Endothelial cell of umbilical vein (primary cell): ENCODE measurements around the gene MGST1. TPM values are rescaled to one million over a fixed set of nuclear protein-coding genes. Genes with fewer than 3 reads are reported as not detected.

ENCODE experiments used
- BruUV-seq: library from RNA; stranded (reverse); fragments of 400-500 nt; replicated peaks from 2 replicates; lab custom pipeline; 2021; lab: Mats Ljungman, UMichigan
- CTCF ChIA-PET: fragments of 300-600, 350-600 bp; sonication (Branson Sonifier 250); formaldehyde crosslinking; loops from one replicate; lab custom pipeline; 2021; ENCODE audit warnings: antibody characterized with exemption, inconsistent platforms; lab: Charles Lee
- POLR2A ChIA-PET: fragments of 300-600, 350-600 bp; sonication (Branson Sonifier 250); formaldehyde crosslinking; loops from one replicate; lab custom pipeline; 2021; ENCODE audit warnings: antibody characterized with exemption, inconsistent platforms; lab: Charles Lee
- DNase-seq: peaks from one replicate; pipeline ENCODE4 v3.0.0-alpha.2; 2011; ENCODE audit warnings: low read depth, low spot score
- FAIRE-seq: peaks from 2 replicates; lab custom pipeline; 2011; peaks lifted over from hg19 to GRCh38; lab: Jason Lieb, UNC
- H2AFZ ChIP-seq: 2 replicates; pipeline ENCODE4 v1.6.0; 2012; ENCODE audit warnings: low read depth, low read length, control low read depth, inconsistent platforms
- H3K27ac ChIP-seq: 2 replicates; pipeline ENCODE4 v1.5.1; 2011; ENCODE audit warnings: low read depth, mild to moderate bottlenecking, control low read depth, low read length, moderate library complexity; ENCODE audit not compliant: insufficient read depth
- H3K27me3 ChIP-seq, 2 experiments: 2 replicates each; pipeline versions ENCODE4 v1.6.0 to v1.6.1; 2011; ENCODE audit warnings: low read length in 2 of 2, mixed read lengths in 1 of 2; ENCODE audit not compliant: control insufficient read depth in 2 of 2, insufficient read depth in 2 of 2
- H3K36me3 ChIP-seq, 2 experiments: 2 replicates in 1 of 2; 3 replicates in 1 of 2; pipeline ENCODE4 v1.5.1; 2011; ENCODE audit warnings: low read length in 2 of 2, mild to moderate bottlenecking in 1 of 2, moderate library complexity in 1 of 2; ENCODE audit not compliant: control insufficient read depth in 2 of 2, insufficient read depth in 2 of 2; ENCODE audit errors: extremely low read depth in 1 of 2
- H3K4me1 ChIP-seq: 3 replicates; pipeline ENCODE4 v1.5.1; 2011; ENCODE audit warnings: mild to moderate bottlenecking, low read length; ENCODE audit not compliant: control insufficient read depth, insufficient read depth; ENCODE audit errors: extremely low read depth
- H3K4me2 ChIP-seq: 2 replicates; pipeline ENCODE4 v1.6.1; 2011; ENCODE audit warnings: low read length, control low read depth, mixed read lengths; ENCODE audit not compliant: insufficient read depth
- H3K4me3 ChIP-seq, 3 experiments: fragments of 200-600 bp in 1 of 3; sonication (generic), shearing (Covaris generic) in 1 of 3; replicated peaks in 1 of 3; 2 replicates each; pipeline ENCODE4 v1.5.1; 2011 to 2016; ENCODE audit warnings: control low read depth in 3 of 3, low read length in 3 of 3, mild to moderate bottlenecking in 2 of 3, inconsistent platforms in 1 of 3, low read depth in 1 of 3, moderate library complexity in 1 of 3; ENCODE audit not compliant: insufficient read depth in 1 of 3
- H3K79me2 ChIP-seq: 2 replicates; pipeline ENCODE4 v1.6.0; 2012; ENCODE audit warnings: low read length, inconsistent platforms; ENCODE audit not compliant: control insufficient read depth, insufficient read depth
- H3K9ac ChIP-seq: replicated peaks from 2 replicates; pipeline ENCODE3; 2011; ENCODE audit warnings: low read length, control low read depth; ENCODE audit not compliant: insufficient read depth; ENCODE audit errors: extremely low read depth
- H3K9me1 ChIP-seq: replicated peaks from 3 replicates; pipeline ENCODE4 v1.6.0; 2011; ENCODE audit warnings: mild to moderate bottlenecking, low read length; ENCODE audit not compliant: control insufficient read depth, insufficient read depth; ENCODE audit errors: extremely low read depth
- H3K9me3 ChIP-seq: replicated peaks from 2 replicates; pipeline ENCODE4 v1.5.1; 2012; ENCODE audit warnings: low read length, inconsistent platforms; ENCODE audit not compliant: control insufficient read depth, insufficient read depth
- H4K20me1 ChIP-seq: replicated peaks from 2 replicates; pipeline ENCODE3; 2011; ENCODE audit warnings: mild to moderate bottlenecking, low read length; ENCODE audit not compliant: control insufficient read depth, insufficient read depth; ENCODE audit errors: extremely low read depth
- CTCF ChIP-seq, 2 donors: IDR thresholded peaks; 1 replicate in 1 of 2; 2 replicates in 1 of 2; pipeline ENCODE4 v1.5.1; 2011; ENCODE audit warnings: low read length in 2 of 2, mild to moderate bottlenecking in 2 of 2, moderate library complexity in 2 of 2, control low read depth in 1 of 2, inconsistent platforms in 1 of 2, low read depth in 1 of 2; ENCODE audit not compliant: insufficient read depth in 1 of 2; ENCODE audit errors: extremely low read depth in 1 of 2
- EZH2 ChIP-seq: IDR thresholded peaks from 2 replicates; pipeline ENCODE4 v1.6.1; 2012; ENCODE audit warnings: borderline replicate concordance, low read depth, mild to moderate bottlenecking, moderate library complexity, low read length, inconsistent platforms; ENCODE audit not compliant: severe bottlenecking
- FOS ChIP-seq: IDR thresholded peaks from 2 replicates; pipeline ENCODE4 v1.6.1; 2011; ENCODE audit warnings: mild to moderate bottlenecking, low read length, moderate library complexity, borderline replicate concordance; ENCODE audit not compliant: insufficient read depth
- GATA2 ChIP-seq: IDR thresholded peaks from 2 replicates; pipeline ENCODE4 v1.7.0; 2011; ENCODE audit warnings: low read depth, mild to moderate bottlenecking, moderate library complexity, mixed read lengths, low read length; ENCODE audit not compliant: insufficient read length, insufficient read depth
- JUN ChIP-seq: IDR thresholded peaks from 2 replicates; pipeline ENCODE4 v1.6.1; 2011; ENCODE audit warnings: borderline replicate concordance, low read depth; ENCODE audit not compliant: insufficient read length, insufficient read depth
- MAX ChIP-seq: IDR thresholded peaks from 2 replicates; pipeline ENCODE4 v1.6.1; 2011; ENCODE audit not compliant: insufficient read depth, insufficient read length
- MYC ChIP-seq: IDR thresholded peaks from one replicate; pipeline ENCODE4 v1.6.1; 2011; ENCODE audit warnings: mild to moderate bottlenecking, low read depth, low read length
- POLR2A ChIP-seq: IDR thresholded peaks from 2 replicates; pipeline ENCODE4 v1.6.1; 2012; ENCODE audit warnings: low read depth, mild to moderate bottlenecking, control low read depth, low read length
- POLR2AphosphoS5 ChIP-seq: IDR thresholded peaks from 2 replicates; pipeline ENCODE4 v1.6.1; 2012; ENCODE audit warnings: low read depth, mild to moderate bottlenecking, control low read depth, low read length, moderate library complexity; ENCODE audit not compliant: insufficient read depth
- dilution Hi-C: fragments of 300-500 bp; cut with MboI; formaldehyde crosslinking; loops from one replicate; pipeline ENCODE4 v1.15.0; 2019; ENCODE audit warnings: low sequenced_read_pairs; ENCODE audit not compliant: extremely low pct_ligation_motif_present
- intact Hi-C: fragments of 100-400 bp; cut with micrococcal nuclease; formaldehyde crosslinking; loops from one replicate; pipeline ENCODE4 v1.10.0; 2022
- polyA plus RNA-seq, 4 experiments: library from polyadenylated mRNA; depleted of rRNA in 3 of 4; stranded (reverse) in 3 of 4; unstranded in 1 of 4; fragments of >200 nt; gene quantifications; 2 replicates each; pipeline versions ENCODE4 v1.2.1 to v1.2.3, GENCODE V29; 2011 to 2012; ENCODE audit warnings: missing spikeins in 1 of 4
- total RNA-seq: library from RNA; stranded (reverse); gene quantifications from 2 replicates; pipeline ENCODE4 v1.2.3, GENCODE V29; 2021

MGST1 gene
- total and polyA plus RNA-seq, 2 donors (not counting 3 experiments of a cell fraction or from before 2014, with no cell fraction given) = 131 to 170 TPM

- no TSS peak for BruUV-seq
- FAIRE-seq (no peak), DNase-seq (no peak)
- dilution Hi-C loops (no loop called here), intact Hi-C loops (no loop called here)
- POLR2A ChIA-PET = no interaction called here
- no peak for TF ChIP-seq MAX
- TF ChIP-seq JUN = no peak
- TF ChIP-seq FOS = no peak
- TF ChIP-seq POLR2AphosphoS5 = no peak
- no peak for TF ChIP-seq MYC
- TF ChIP-seq GATA2 = no peak
- no peak for TF ChIP-seq EZH2
- TF ChIP-seq POLR2A = no peak
- no peak for TF ChIP-seq CTCF (IDR thresholded peaks at IDR 0.05; ENCODE audit: extremely low read depth in 1 of 2, insufficient read depth in 1 of 2, low read depth in 1 of 2, low read length in 2 of 2)
- H3K27me3 ChIP-seq = no peaks in the 10 kb centered on the region
- CTCF ChIA-PET = no interaction called here
- no peak overlapping the region for H2AFZ ChIP-seq
- H3K9me1 ChIP-seq = no peaks in the 10 kb centered on the region
- no peaks in the 10 kb centered on the region for H3K79me2 ChIP-seq
- no peaks in the 10 kb centered on the region for H3K9me3 ChIP-seq
- H3K4me1 ChIP-seq = no peaks in the 10 kb centered on the region
- no peak overlapping the region for H3K4me3 ChIP-seq
- H3K27ac ChIP-seq = no peak overlapping the region
- H3K36me3 ChIP-seq = no peaks in the 10 kb centered on the region
- no peak overlapping the region for H3K9ac ChIP-seq
- H3K4me2 ChIP-seq = no peak overlapping the region
- H4K20me1 ChIP-seq = no peaks in the 10 kb centered on the region
These were observed 23.8 kb upstream of the MGST1 start for GRCh38 chr12:16323638-16324037.
